ENCODE data around the gene HECW1. TPM values are rescaled to one million over a fixed set of nuclear protein-coding genes. Genes with fewer than 3 reads are reported as not detected.

The HECW1 gene
- total and polyA plus RNA-seq, 4 donors: 0.05 TPM; not detected in 3

DNA sequence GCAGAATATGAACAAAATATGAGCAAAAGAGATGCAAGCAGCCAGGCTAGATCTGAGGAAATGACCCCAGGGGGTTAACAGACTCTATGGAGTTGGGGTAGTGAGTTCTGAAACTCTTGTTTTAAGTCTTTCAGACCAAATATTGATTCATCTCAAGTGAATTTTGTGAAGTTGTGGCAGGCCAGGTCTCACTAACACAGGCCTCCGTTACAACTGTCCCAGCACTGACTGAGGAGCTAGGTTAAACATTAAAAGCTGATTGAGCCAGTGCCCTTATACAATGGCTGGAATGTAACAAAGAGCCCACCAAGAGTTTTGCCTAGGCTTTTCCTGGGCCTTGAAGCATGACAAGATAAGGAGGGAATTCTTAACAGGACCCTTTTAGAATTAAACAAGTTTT is 278.1 kb downstream of the HECW1 start:
- Histone ChIP-seq H3K4me3 (ENCODE audit: low read depth in 1 of 3, low read length in 3 of 3) (no peak overlapping the region), H3K9ac (ENCODE audit: low read depth in 1 of 2, low read length in 2 of 2) (no peak overlapping the region), H3K27ac (ENCODE audit: low read depth in 1 of 2, low read length in 2 of 2) (no peak overlapping the region), H3K27me3 (ENCODE audit: control insufficient read depth in 4 of 4, insufficient read depth in 4 of 4, low read length in 3 of 4) (no peaks in the 10 kb centered on the region), H3K36me3 (ENCODE audit: control insufficient read depth in 4 of 4, insufficient read depth in 3 of 4, low read depth in 1 of 4, low read length in 3 of 4) (no peaks in the 10 kb centered on the region), H3K9me3 (ENCODE audit: control insufficient read depth in 4 of 4, low read length in 3 of 4) (no peaks in the 10 kb centered on the region), H3K4me1 (ENCODE audit: control insufficient read depth in 4 of 4, insufficient read depth in 4 of 4, low read length in 3 of 4) (no peaks in the 10 kb centered on the region)
- WGBS: 86% methylated on average over 1 of the region's 1 CpG
- DNase-seq (ENCODE audit: low spot score): no peak
- TF ChIP-seq, protein P1, sequence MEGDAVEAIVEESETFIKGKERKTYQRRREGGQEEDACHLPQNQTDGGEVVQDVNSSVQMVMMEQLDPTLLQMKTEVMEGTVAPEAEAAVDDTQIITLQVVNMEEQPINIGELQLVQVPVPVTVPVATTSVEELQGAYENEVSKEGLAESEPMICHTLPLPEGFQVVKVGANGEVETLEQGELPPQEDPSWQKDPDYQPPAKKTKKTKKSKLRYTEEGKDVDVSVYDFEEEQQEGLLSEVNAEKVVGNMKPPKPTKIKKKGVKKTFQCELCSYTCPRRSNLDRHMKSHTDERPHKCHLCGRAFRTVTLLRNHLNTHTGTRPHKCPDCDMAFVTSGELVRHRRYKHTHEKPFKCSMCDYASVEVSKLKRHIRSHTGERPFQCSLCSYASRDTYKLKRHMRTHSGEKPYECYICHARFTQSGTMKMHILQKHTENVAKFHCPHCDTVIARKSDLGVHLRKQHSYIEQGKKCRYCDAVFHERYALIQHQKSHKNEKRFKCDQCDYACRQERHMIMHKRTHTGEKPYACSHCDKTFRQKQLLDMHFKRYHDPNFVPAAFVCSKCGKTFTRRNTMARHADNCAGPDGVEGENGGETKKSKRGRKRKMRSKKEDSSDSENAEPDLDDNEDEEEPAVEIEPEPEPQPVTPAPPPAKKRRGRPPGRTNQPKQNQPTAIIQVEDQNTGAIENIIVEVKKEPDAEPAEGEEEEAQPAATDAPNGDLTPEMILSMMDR (IDR thresholded peaks at IDR 0.05; ENCODE audit: low read depth, low read length, missing input control): no peak
- TF ChIP-seq FOXA1 (IDR thresholded peaks at IDR 0.05) (no peak), YY1 (IDR thresholded peaks at IDR 0.05) (no peak), HNF4A (conservative IDR thresholded peaks at IDR 0.05) (no peak), RXRA (IDR thresholded peaks at IDR 0.05) (no peak), EGR1 (IDR thresholded peaks at IDR 0.05; ENCODE audit: low read depth in 2 of 2) (no peak)
- TF ChIP-seq, protein P2, sequence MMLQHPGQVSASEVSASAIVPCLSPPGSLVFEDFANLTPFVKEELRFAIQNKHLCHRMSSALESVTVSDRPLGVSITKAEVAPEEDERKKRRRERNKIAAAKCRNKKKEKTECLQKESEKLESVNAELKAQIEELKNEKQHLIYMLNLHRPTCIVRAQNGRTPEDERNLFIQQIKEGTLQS (IDR thresholded peaks at IDR 0.05): no peak
- TF ChIP-seq, protein P3, sequence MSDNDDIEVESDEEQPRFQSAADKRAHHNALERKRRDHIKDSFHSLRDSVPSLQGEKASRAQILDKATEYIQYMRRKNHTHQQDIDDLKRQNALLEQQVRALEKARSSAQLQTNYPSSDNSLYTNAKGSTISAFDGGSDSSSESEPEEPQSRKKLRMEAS (IDR thresholded peaks at IDR 0.05): no peak
- TF ChIP-seq, protein P4, sequence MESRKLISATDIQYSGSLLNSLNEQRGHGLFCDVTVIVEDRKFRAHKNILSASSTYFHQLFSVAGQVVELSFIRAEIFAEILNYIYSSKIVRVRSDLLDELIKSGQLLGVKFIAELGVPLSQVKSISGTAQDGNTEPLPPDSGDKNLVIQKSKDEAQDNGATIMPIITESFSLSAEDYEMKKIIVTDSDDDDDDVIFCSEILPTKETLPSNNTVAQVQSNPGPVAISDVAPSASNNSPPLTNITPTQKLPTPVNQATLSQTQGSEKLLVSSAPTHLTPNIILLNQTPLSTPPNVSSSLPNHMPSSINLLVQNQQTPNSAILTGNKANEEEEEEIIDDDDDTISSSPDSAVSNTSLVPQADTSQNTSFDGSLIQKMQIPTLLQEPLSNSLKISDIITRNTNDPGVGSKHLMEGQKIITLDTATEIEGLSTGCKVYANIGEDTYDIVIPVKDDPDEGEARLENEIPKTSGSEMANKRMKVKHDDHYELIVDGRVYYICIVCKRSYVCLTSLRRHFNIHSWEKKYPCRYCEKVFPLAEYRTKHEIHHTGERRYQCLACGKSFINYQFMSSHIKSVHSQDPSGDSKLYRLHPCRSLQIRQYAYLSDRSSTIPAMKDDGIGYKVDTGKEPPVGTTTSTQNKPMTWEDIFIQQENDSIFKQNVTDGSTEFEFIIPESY (IDR thresholded peaks at IDR 0.05): no peak

DNA sequence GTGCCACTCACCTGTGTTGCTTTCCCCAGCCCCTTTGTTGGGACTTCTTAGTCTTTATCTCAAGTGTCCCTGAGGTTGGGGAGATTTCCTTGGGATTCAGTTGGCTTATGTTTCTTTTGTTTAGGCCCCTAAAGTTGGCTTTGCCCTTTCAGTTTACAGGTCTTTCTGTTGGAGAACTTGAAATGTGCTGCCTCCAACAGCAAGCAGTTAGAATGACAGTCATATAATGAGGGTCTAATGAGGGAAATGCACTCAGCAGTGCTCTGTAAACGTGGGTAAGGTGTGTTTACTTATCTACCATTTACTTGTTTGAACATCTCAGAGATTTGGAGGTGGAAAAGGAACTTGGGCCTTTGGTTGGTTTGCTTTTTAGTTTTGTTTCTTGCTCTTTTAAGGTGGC is 279.1 kb downstream of the HECW1 start:
- no peaks in the 10 kb centered on the region for H3K36me3 ChIP-seq (ENCODE audit: control insufficient read depth in 4 of 4, insufficient read depth in 3 of 4, low read depth in 1 of 4, low read length in 3 of 4)
- no peaks in the 10 kb centered on the region for H3K4me1 ChIP-seq (ENCODE audit: control insufficient read depth in 4 of 4, insufficient read depth in 4 of 4, low read length in 3 of 4)
- no peak overlapping the region for H3K27ac ChIP-seq (ENCODE audit: low read depth in 1 of 2, low read length in 2 of 2)
- 24% methylated on average over 1 of the region's 1 CpG for WGBS
- no peaks in the 10 kb centered on the region for H3K9me3 ChIP-seq (ENCODE audit: control insufficient read depth in 4 of 4, low read length in 3 of 4)
- H3K27me3 ChIP-seq (ENCODE audit: control insufficient read depth in 4 of 4, insufficient read depth in 4 of 4, low read length in 3 of 4): no peaks in the 10 kb centered on the region
- no peak overlapping the region for H3K4me3 ChIP-seq (ENCODE audit: low read depth in 1 of 3, low read length in 3 of 3)
- no peak overlapping the region for H3K9ac ChIP-seq (ENCODE audit: low read depth in 1 of 2, low read length in 2 of 2)
- TF ChIP-seq RAD21 (IDR thresholded peaks at IDR 0.05) (no peak), FOXA2 (IDR thresholded peaks at IDR 0.05) (no peak), HNF4A (conservative IDR thresholded peaks at IDR 0.05) (no peak), GABPA (IDR thresholded peaks at IDR 0.05 in 1 of 2, conservative IDR thresholded peaks at IDR 0.05 in 1 of 2) (no peak), JUND (IDR thresholded peaks at IDR 0.05) (no peak), NR2F2 (IDR thresholded peaks at IDR 0.05) (no peak), TAF1 (conservative IDR thresholded peaks at IDR 0.05) (no peak), RXRA (IDR thresholded peaks at IDR 0.05) (no peak)
- no peak for DNase-seq (ENCODE audit: low spot score)
